ENCODE measurements around the gene SPP1.

DNA sequence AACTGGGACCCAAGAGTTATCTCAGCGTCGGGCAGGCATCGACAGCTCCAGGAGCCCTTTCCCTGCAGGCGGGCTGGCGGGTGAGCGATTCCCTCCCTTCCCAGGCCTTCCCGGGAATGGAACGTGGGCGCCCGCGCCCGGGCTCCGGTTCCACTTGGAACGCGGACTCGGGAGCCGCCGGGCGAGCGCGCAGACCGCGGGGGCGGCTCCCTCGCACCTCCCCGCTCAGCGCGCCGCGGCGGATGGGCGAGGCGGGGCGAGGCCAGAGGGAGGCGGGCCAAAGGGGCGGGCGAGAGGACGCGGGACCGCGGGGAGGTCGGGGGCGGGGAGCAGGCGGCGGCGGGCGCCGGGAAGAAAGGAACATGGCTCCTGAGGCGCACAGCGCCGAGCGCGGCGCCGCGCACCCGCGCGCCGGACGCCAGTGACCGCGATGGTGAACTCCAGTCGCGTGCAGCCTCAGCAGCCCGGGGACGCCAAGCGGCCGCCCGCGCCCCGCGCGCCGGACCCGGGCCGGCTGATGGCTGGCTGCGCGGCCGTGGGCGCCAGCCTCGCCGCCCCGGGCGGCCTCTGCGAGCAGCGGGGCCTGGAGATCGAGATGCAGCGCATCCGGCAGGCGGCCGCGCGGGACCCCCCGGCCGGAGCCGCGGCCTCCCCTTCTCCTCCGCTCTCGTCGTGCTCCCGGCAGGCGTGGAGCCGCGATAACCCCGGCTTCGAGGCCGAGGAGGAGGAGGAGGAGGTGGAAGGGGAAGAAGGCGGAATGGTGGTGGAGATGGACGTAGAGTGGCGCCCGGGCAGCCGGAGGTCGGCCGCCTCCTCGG lies 32.0 kb downstream of the SPP1 start, which contains the start of gene PKD2:
- TF ChIP-seq POLR2A (IDR thresholded peaks at IDR 0.05), result peak; percentile 73 to 89
- TF ChIP-seq, protein P1, sequence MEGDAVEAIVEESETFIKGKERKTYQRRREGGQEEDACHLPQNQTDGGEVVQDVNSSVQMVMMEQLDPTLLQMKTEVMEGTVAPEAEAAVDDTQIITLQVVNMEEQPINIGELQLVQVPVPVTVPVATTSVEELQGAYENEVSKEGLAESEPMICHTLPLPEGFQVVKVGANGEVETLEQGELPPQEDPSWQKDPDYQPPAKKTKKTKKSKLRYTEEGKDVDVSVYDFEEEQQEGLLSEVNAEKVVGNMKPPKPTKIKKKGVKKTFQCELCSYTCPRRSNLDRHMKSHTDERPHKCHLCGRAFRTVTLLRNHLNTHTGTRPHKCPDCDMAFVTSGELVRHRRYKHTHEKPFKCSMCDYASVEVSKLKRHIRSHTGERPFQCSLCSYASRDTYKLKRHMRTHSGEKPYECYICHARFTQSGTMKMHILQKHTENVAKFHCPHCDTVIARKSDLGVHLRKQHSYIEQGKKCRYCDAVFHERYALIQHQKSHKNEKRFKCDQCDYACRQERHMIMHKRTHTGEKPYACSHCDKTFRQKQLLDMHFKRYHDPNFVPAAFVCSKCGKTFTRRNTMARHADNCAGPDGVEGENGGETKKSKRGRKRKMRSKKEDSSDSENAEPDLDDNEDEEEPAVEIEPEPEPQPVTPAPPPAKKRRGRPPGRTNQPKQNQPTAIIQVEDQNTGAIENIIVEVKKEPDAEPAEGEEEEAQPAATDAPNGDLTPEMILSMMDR (IDR thresholded peaks at IDR 0.05), result no peak
